Measurements from ENCODE around the gene WT1. TPM values are rescaled to one million over a fixed set of nuclear protein-coding genes. Genes with fewer than 3 reads are reported as not detected.

Gene WT1
- total and polyA plus RNA-seq, 7 experiments from 2014 or later: not detected

GRCh38 chr11:32448232-32448631 is 12.9 kb upstream of the WT1 start:
- ChIA-PET POLR2A (no interaction called here), CTCF (no interaction called here)
- no peak for ATAC-seq
- Histone ChIP-seq H3K9me3 (ENCODE audit: control insufficient read depth in 2 of 3, low read length in 3 of 3) (no peaks in the 10 kb centered on the region), H3K27me3 (ENCODE audit: control insufficient read depth in 2 of 2, insufficient read depth in 2 of 2, low read length in 2 of 2) (no peaks in the 10 kb centered on the region), H3K27ac (ENCODE audit: low read depth, low read length) (no peak overlapping the region), H3K36me3 (ENCODE audit: control insufficient read depth in 2 of 3, insufficient read depth in 3 of 3, low read length in 3 of 3) (no peaks in the 10 kb centered on the region), H3K4me1 (ENCODE audit: control insufficient read depth in 2 of 2, insufficient read depth in 2 of 2, low read length in 2 of 2) (no peaks in the 10 kb centered on the region), H3K4me3 (ENCODE audit: low read length) (no peak overlapping the region)
- Mint-ChIP-seq H3K27me3 (peaks cover 12 to 31% (median 20%) of the 10 kb centered on the region in 5 donors), H3K27ac (no peak overlapping the region), H3K4me3 (no peak overlapping the region), H3K9me3 (peaks cover 0 to 3% (median 0%) of the 10 kb centered on the region in 11 donors), H3K4me1 (peaks cover 0 to 1% (median 0%) of the 10 kb centered on the region in 7 donors), H3K36me3 (no peaks in the 10 kb centered on the region)
- DNase-seq: no peak
- intact Hi-C loops (cut with micrococcal nuclease): no loop called here

- Histone ChIP-seq H3K36me3 (ENCODE audit: control insufficient read depth in 2 of 3, insufficient read depth in 3 of 3, low read length in 3 of 3) (no peaks in the 10 kb centered on the region), H3K9me3 (ENCODE audit: control insufficient read depth in 2 of 3, low read length in 3 of 3) (no peaks in the 10 kb centered on the region), H3K4me3 (ENCODE audit: low read length) (no peak overlapping the region), H3K27ac (ENCODE audit: low read depth, low read length) (no peak overlapping the region), H3K27me3 (ENCODE audit: control insufficient read depth in 2 of 2, insufficient read depth in 2 of 2, low read length in 2 of 2) (no peaks in the 10 kb centered on the region), H3K4me1 (ENCODE audit: control insufficient read depth in 2 of 2, insufficient read depth in 2 of 2, low read length in 2 of 2) (no peaks in the 10 kb centered on the region)
- H3K9me3 Mint-ChIP-seq: peaks cover 0 to 3% (median 0%) of the 10 kb centered on the region in 11 donors
- H3K4me3 Mint-ChIP-seq: no peak overlapping the region
- no peak overlapping the region for H3K27ac Mint-ChIP-seq
- peaks cover 21 to 34% (median 28%) of the 10 kb centered on the region in 5 donors for H3K27me3 Mint-ChIP-seq
- no peaks in the 10 kb centered on the region for H3K36me3 Mint-ChIP-seq
- POLR2A ChIA-PET: no interaction called here
- no peak for DNase-seq
- H3K4me1 Mint-ChIP-seq: peaks cover 0 to 1% (median 0%) of the 10 kb centered on the region in 7 donors
- ATAC-seq: no peak
- intact Hi-C loops (cut with micrococcal nuclease): no loop called here
- CTCF ChIA-PET: no interaction called here
Observed at GRCh38 chr11:32447252-32447651, 11.9 kb upstream of the WT1 start.

DNA sequence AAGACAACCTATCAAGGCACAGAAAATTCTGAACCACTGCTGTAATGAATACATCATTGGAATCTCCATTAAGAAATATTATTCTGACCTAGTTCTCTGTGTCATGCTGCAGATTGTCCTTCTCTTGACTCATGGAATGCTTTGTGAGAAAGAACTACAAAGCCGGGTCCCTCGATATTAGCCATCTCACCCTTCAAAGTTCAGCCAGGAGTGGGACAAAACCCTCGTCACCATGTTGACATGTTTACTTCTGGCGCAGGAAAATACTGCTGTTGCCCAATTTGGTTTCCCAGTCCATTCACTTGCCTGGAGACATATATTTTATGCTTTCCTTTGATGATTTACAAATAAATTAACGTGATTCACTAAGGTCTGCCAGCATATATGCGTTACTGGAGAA is 10.9 kb upstream of the WT1 start:
- Mint-ChIP-seq H3K4me3 (no peak overlapping the region), H3K27me3 (peaks cover 30 to 45% (median 37%) of the 10 kb centered on the region in 5 donors), H3K4me1 (peaks cover 0 to 3% (median 0%) of the 10 kb centered on the region in 7 donors), H3K9me3 (peaks cover 0 to 3% (median 0%) of the 10 kb centered on the region in 11 donors), H3K27ac (no peak overlapping the region), H3K36me3 (no peaks in the 10 kb centered on the region)
- no peaks in the 10 kb centered on the region for H3K27me3 ChIP-seq (ENCODE audit: control insufficient read depth in 2 of 2, insufficient read depth in 2 of 2, low read length in 2 of 2)
- ChIA-PET POLR2A (no interaction called here), CTCF (no interaction called here)
- H3K9me3 ChIP-seq (ENCODE audit: control insufficient read depth in 2 of 3, low read length in 3 of 3): no peaks in the 10 kb centered on the region
- no peak overlapping the region for H3K27ac ChIP-seq (ENCODE audit: low read depth, low read length)
- no peaks in the 10 kb centered on the region for H3K36me3 ChIP-seq (ENCODE audit: control insufficient read depth in 2 of 3, insufficient read depth in 3 of 3, low read length in 3 of 3)
- ATAC-seq (no peak), DNase-seq (no peak)
- intact Hi-C loops (cut with micrococcal nuclease): no loop called here
- no peaks in the 10 kb centered on the region for H3K4me1 ChIP-seq (ENCODE audit: control insufficient read depth in 2 of 2, insufficient read depth in 2 of 2, low read length in 2 of 2)
- H3K4me3 ChIP-seq (ENCODE audit: low read length): no peak overlapping the region

GRCh38 chr11:32444186-32444585 is 8.8 kb upstream of the WT1 start:
- no peak overlapping the region for H3K27ac ChIP-seq (ENCODE audit: low read depth, low read length)
- no peaks in the 10 kb centered on the region for H3K36me3 Mint-ChIP-seq
- ATAC-seq: no peak

DNA sequence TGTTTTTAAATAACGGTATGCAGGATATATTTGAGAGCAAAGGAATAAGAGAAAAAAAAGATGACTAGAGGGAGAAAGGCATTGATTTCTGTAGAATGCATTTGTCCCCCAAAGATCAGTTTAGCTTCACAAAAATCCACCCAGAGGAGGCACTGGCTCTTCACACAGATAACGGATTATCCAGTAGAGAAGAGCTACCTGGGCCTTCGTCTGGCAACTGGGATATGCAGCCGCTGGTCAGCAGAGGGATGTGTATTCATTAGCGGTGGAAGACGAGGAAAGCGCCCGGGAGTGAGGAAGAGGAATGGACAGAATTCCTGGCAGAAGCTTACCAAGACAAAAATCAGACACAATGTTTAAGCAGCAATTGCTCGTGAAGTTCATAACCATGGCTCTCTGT is 5.6 kb upstream of the WT1 start:
- DNase-seq (no peak), ATAC-seq (no peak)
- peaks cover 6 to 9% of the 10 kb centered on the region in 2 donors for H3K27me3 ChIP-seq (ENCODE audit: control insufficient read depth in 2 of 2, insufficient read depth in 2 of 2, low read length in 2 of 2)
- H3K4me3 Mint-ChIP-seq: no peak overlapping the region
- H3K36me3 Mint-ChIP-seq: no peaks in the 10 kb centered on the region
- H3K4me1 ChIP-seq (ENCODE audit: control insufficient read depth in 2 of 2, insufficient read depth in 2 of 2, low read length in 2 of 2): no peaks in the 10 kb centered on the region
- H3K27ac ChIP-seq (ENCODE audit: low read depth, low read length): no peak overlapping the region
- H3K9me3 Mint-ChIP-seq: peaks cover 0 to 3% (median 0%) of the 10 kb centered on the region in 11 donors
- intact Hi-C loops (cut with micrococcal nuclease): no loop called here
- ChIA-PET CTCF (interaction anchor here (0.5 kb wide), 1 partner anchor 174 kb away, joined by 3 read pairs; no protein-coding TSS in a partner anchor), POLR2A (no interaction called here)
- H3K27me3 Mint-ChIP-seq: peaks cover 70 to 78% (median 78%) of the 10 kb centered on the region in 5 donors
- H3K9me3 ChIP-seq (ENCODE audit: control insufficient read depth in 2 of 3, low read length in 3 of 3): no peaks in the 10 kb centered on the region
- no peaks in the 10 kb centered on the region for H3K36me3 ChIP-seq (ENCODE audit: control insufficient read depth in 2 of 3, insufficient read depth in 3 of 3, low read length in 3 of 3)
- H3K27ac Mint-ChIP-seq: no peak overlapping the region
- no peak overlapping the region for H3K4me3 ChIP-seq (ENCODE audit: low read length)
- peaks cover 8 to 29% (median 24%) of the 10 kb centered on the region in 7 donors for H3K4me1 Mint-ChIP-seq

More at GRCh38 chr11:32444186-32444585, 8.8 kb upstream of the WT1 start:
- Mint-ChIP-seq H3K4me3 (no peak overlapping the region), H3K27ac (no peak overlapping the region), H3K9me3 (peaks cover 0 to 3% (median 0%) of the 10 kb centered on the region in 11 donors), H3K4me1 (peaks cover 0 to 13% (median 8%) of the 10 kb centered on the region in 7 donors), H3K27me3 (peaks cover 50 to 56% (median 54%) of the 10 kb centered on the region in 5 donors)
- DNase-seq: no peak
- Histone ChIP-seq H3K9me3 (ENCODE audit: control insufficient read depth in 2 of 3, low read length in 3 of 3) (no peaks in the 10 kb centered on the region), H3K4me1 (ENCODE audit: control insufficient read depth in 2 of 2, insufficient read depth in 2 of 2, low read length in 2 of 2) (no peaks in the 10 kb centered on the region), H3K36me3 (ENCODE audit: control insufficient read depth in 2 of 3, insufficient read depth in 3 of 3, low read length in 3 of 3) (no peaks in the 10 kb centered on the region), H3K4me3 (ENCODE audit: low read length) (no peak overlapping the region), H3K27me3 (ENCODE audit: control insufficient read depth in 2 of 2, insufficient read depth in 2 of 2, low read length in 2 of 2) (peaks cover 0 to 6% of the 10 kb centered on the region in 2 donors)
- ChIA-PET POLR2A (no interaction called here), CTCF (no interaction called here)
- intact Hi-C loops (cut with micrococcal nuclease): no loop called here

- peak overlapping the region in 1 of 10 donors; percentile 24 for H3K4me3 Mint-ChIP-seq
- H3K36me3 Mint-ChIP-seq: no peaks in the 10 kb centered on the region
- ATAC-seq: no peak
- no peak for DNase-seq
- Histone ChIP-seq H3K36me3 (ENCODE audit: control insufficient read depth in 2 of 3, insufficient read depth in 3 of 3, low read length in 3 of 3) (no peaks in the 10 kb centered on the region), H3K27me3 (ENCODE audit: control insufficient read depth in 2 of 2, insufficient read depth in 2 of 2, low read length in 2 of 2) (peaks cover 6 to 11% of the 10 kb centered on the region in 2 donors), H3K4me1 (ENCODE audit: control insufficient read depth in 2 of 2, insufficient read depth in 2 of 2, low read length in 2 of 2) (no peaks in the 10 kb centered on the region), H3K27ac (ENCODE audit: low read depth, low read length) (no peak overlapping the region), H3K9me3 (ENCODE audit: control insufficient read depth in 2 of 3, low read length in 3 of 3) (no peaks in the 10 kb centered on the region), H3K4me3 (ENCODE audit: low read length) (no peak overlapping the region)
- CTCF ChIA-PET: no interaction called here
- POLR2A ChIA-PET: no interaction called here
- intact Hi-C loops (cut with micrococcal nuclease): no loop called here
- H3K27me3 Mint-ChIP-seq: peaks cover 69 to 82% (median 78%) of the 10 kb centered on the region in 5 donors
- peaks cover 8 to 33% (median 28%) of the 10 kb centered on the region in 7 donors for H3K4me1 Mint-ChIP-seq
- H3K9me3 Mint-ChIP-seq: peaks cover 0 to 3% (median 0%) of the 10 kb centered on the region in 11 donors
- peak overlapping the region in 1 of 9 donors; percentile 50 for H3K27ac Mint-ChIP-seq
Observed at GRCh38 chr11:32440312-32440908, 5.1 kb upstream of the WT1 start.

Measured in naive thymus-derived CD4-positive, alpha-beta T cell (primary cell).